IPS-NIHi11 (cell line): ENCODE results near the gene RPS25.
"Not testable (repeated sequence)": the region's sequence is repeated elsewhere in the genome, so short reads cannot be mapped to it uniquely, and the experiment has no call there.

Experiments
- DNase-seq: peaks from one replicate; pipeline ENCODE4 v3.0.0; 2012; ENCODE audit warnings: mixed read lengths, low spot score

Gene RPS25

DNA sequence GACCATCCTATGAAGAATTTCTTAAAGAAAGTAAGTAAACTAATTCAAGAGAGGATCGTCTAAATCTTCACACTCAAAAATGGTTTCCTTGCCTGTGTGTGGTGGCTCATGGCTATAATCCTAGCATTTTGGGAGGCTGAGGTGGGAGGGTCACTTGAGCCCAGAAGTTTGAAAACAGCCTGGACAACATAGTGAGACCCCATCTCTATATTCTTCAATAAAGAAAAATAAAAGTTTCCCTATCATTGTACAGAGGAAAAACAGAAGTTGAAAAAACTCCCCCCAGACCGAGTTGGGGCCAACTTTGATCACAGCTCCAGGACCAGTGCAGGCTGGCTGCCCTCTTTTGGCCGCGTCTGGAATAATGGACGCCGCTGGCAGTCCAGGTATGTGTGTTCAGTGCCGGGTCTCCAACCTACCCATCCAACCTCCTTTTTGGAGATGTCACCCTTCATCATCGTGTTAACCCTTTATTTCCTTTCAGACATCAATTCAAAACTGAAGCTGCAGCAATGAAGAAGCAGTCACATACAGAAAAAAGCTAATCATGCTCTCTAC lies 3.0 kb downstream of the RPS25 start:
- DNase-seq, result no peak

DNA sequence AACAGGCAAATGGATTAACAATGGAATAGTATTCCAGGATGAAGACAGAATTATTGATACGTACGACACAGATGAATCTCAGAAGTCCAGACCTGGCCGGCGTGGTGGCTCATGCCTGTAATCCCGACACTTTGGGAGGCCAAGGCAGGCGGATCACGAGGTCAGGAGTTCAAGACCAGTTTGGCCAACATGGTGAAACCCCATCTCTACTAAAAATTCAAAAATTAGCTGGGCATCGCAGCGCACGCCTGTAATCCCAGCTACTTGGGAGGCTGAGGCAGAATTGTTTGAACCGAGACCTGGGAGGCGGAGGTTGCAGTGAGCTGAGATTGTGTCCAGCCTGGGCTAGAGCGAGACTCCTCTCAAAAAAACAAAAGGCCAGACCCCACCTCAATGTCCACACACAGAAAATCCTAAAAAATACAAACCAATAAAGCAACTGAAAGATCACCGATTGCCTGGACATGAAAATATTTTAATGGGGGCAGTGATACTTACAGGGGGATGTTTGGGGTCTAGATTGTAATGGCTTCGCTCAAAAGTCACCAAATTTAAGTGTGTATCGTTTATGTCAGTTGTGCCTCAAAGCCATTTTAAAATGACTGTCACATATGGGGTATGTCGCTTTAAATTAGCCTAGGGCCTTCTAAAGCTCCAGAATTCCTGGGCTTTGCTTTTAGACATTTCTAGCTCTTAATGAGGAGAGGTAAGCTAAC lies 3.8 kb downstream of the RPS25 start:
- no peak for DNase-seq

DNA sequence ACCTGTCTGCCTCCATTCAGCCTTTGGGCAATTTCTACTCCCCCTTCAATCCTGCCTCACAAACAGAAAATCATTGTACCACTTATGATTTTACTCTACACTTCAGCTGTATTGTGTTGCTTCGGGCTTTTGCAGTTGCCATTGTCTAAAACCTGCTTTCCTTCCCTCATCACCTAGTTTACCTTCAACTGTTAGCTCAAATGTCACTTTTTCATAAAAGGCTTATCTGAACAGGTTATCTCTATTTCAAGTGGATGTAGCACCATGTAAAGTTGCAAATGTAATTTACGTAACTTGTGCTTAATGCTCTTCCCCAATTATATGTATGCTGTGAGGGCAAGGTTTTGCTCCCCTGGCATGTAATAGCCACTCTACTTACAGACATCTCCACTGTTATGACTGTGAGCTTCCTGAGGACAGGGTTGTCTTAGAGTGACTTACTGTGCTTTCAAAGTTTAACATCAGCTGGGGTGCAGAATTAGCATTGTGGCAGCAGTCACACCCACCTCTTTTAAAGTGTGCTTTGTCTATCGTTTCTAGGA lies 5.4 kb downstream of the RPS25 start:
- DNase-seq, result no peak

- no peak for DNase-seq
Observed at GRCh38 chr11:119011476-119012053, 6.6 kb downstream of the RPS25 start.

GRCh38 chr11:119006656-119007055 lies 11.5 kb downstream of the RPS25 start:
- no peak for DNase-seq

- no peak for DNase-seq
Observed at GRCh38 chr11:119000906-119001305, 17.2 kb downstream of the RPS25 start.

GRCh38 chr11:118998822-118999221 lies 19.3 kb downstream of the RPS25 start:
- peak; percentile 37 for DNase-seq

GRCh38 chr11:118998388-118998717 lies 19.8 kb downstream of the RPS25 start:
- no peak for DNase-seq

- peak; percentile 100 for DNase-seq
Observed at GRCh38 chr11:118997627-118998387, 20.3 kb downstream of the RPS25 start, which contains the start of gene CENATAC. Gene CENATAC (plus strand): TSS chr11:118998138. CDS start chr11:118998198, 60 bp downstream.

GRCh38 chr11:118996926-118997626 lies 21.1 kb downstream of the RPS25 start:
- peak; percentile 42 for DNase-seq

DNA sequence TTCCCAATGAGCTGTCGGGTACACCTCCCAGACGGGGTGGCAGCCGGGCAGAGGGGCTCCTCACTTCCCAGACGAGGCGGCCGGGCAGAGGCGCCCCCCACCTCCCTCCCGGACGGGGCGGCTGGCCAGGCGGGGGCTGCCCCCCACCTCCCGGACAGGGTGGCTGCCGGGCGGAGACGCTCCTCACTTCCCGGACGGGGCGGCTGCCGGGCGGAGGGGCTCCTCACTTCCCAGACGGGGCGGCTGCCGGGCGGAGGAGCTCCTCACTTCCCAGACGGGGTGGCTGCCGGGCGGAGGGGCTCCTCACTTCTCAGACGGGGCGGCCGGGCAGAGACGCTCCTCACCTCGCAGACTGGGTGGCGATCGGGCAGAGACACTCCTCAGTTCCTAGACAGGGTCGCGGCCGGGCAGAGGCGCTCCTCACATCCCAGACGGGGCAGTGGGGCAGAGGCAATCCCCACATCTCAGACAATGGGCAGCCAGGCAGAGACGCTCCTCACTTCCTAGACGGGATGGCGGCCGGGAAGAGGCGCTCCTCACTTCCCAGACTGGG lies 26.6 kb downstream of the RPS25 start:
- not testable (repeated sequence) for DNase-seq

- no peak for DNase-seq
Observed at GRCh38 chr11:118988280-118988679, 29.9 kb downstream of the RPS25 start.

DNA sequence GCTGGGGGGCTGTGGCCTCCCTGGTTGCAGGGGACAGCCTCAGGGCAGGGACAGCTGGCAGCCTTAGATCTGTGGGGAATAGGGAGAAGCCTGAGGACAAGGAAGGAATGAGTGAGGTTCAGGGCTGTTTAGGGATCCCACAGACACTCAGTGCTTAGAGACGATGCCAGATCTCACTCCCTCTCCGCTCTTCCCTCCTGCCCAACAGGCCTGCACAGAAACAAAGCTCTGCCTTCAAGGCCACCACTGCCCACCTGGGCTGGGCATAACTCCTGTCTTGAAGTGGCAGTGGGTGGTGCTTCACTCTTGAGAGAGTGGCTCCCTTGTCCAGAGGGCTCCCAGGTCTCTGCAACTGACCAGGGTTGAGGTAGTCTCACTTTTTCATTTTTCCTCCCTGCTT lies 33.3 kb downstream of the RPS25 start:
- no peak for DNase-seq

- not testable (repeated sequence) for DNase-seq
Observed at GRCh38 chr11:118984337-118984736, 33.8 kb downstream of the RPS25 start.

DNA sequence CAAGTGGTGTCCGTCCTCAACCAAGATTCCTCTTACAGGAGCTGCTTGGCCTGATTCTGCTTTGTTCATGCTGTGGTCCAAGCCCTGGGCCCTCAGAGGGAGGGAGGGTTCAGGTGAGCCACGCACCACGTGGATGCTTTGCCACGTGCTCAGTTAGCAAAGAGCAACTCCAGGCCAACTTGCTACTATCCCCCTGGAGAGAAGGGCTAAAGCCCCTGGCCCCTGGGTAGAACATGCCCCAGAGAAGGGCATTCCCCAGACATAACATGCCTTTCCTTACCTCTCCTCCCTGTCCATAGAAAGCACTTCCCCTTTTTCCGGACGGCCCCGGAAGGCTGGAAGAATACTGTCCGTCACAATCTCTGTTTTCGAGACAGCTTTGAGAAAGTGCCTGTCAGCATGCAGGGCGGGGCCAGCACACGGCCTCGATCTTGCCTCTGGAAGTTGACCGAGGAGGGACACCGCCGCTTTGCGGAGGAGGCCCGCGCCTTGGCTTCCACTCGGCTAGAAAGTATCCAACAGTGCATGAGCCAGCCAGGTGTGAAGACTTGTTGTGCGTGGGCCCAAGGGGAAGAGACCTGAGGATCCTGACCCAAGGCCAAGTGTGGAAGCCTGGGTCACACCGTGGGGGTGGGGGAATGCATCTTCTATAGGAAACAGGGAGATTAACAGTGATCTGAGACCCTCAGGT lies 37.8 kb downstream of the RPS25 start:
- peak; percentile 55 for DNase-seq

GRCh38 chr11:118979434-118979833 lies 38.7 kb downstream of the RPS25 start:
- peak; percentile 69 for DNase-seq

GRCh38 chr11:118975771-118976709 lies 42.1 kb downstream of the RPS25 start:
- no peak for DNase-seq

DNA sequence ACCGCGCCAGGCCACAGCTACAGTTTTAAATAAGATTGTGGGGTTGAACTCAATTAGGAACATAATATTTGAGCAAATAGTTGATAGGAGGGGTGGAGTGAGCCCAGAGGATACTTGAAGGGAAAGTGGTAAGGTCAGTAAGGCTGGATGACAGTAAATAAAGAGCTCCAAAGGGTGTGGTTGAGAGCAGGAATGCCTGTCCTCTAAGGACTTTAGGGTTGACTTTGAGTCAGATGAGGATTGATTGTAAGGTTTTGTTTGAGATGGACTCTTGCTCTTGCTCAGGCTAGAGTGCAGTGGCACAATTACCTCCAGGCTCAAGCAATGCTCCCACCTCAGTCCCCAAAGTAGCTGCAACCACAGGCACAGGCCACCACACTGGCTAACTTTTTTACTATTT lies 44.2 kb downstream of the RPS25 start:
- DNase-seq, result no peak

DNA sequence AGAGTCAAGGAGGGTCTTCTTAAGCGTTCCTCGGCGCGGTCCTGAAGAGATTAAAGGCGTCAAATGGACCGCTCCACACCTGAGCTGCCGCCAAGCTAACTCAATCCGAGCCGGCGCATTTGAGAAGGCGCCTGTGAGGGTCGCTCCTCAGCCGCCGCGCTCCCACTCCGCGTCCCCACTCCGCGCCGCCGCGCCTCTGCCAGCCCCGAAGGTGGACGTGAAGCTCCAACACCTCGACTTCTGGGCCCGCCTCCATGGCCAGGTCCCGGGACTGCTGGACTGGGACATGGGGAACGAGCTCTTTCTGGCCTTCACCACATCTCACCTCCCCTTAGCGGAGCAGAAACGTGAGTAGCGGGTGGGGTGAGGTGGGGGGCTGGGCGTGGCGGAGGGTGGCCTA lies 46.5 kb downstream of the RPS25 start, which contains the start of gene FOXR1:
FOXR1 (plus strand) TSS at position 116 of the 400 bp plus-strand sequence; CDS start at position 287, 171 bp downstream.
- no peak for DNase-seq

GRCh38 chr11:118969508-118969907 lies 48.6 kb downstream of the RPS25 start:
- not testable (repeated sequence) for DNase-seq
